ENCODE results near the gene FGF4. TPM values are rescaled to one million over a fixed set of nuclear protein-coding genes. Genes with fewer than 3 reads are reported as not detected.

The FGF4 gene
- polyA plus RNA-seq, 3 donors from 2014 or later: not detected

GRCh38 chr11:69744435-69744834 is 30.7 kb downstream of the FGF4 start:
- H3K27me3 Mint-ChIP-seq (ENCODE audit: low read depth in 3 of 3): peaks cover 1 to 4% (median 2%) of the 10 kb centered on the region in 3 donors
- no peak overlapping the region for H3K27ac Mint-ChIP-seq
- H3K9me3 Mint-ChIP-seq: no peaks in the 10 kb centered on the region
- no peak overlapping the region for H3K4me3 Mint-ChIP-seq
- no peaks in the 10 kb centered on the region for H3K36me3 Mint-ChIP-seq
- DNase-seq: no peak
- no peaks in the 10 kb centered on the region for H3K4me1 Mint-ChIP-seq

DNA sequence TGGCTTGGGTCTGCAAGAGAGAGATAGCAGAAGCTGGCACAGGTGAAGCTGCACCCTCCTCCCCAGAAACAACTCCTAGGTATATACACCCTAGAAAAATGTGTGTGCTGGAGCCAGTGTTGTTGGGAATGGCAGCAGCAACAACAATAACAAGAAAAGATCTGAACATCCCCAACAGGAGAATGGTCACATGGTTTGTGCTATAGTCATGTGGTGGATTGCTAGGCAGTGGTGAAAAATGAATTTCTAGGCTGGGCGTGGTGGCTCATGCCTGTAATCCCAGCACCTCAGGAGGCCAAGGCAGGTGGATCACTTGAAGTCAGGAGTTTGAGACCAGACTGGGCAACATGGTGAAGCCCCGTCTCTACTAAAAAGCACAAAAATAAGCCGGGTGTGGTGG is 40.3 kb downstream of the FGF4 start:
- no peak for DNase-seq
- no peak overlapping the region for H3K4me3 Mint-ChIP-seq
- no peak overlapping the region for H3K27ac Mint-ChIP-seq
- peaks cover 0 to 4% (median 0%) of the 10 kb centered on the region in 6 donors for H3K9me3 Mint-ChIP-seq
- no peaks in the 10 kb centered on the region for H3K36me3 Mint-ChIP-seq
- peaks cover 0 to 4% (median 0%) of the 10 kb centered on the region in 3 donors for H3K27me3 Mint-ChIP-seq (ENCODE audit: low read depth in 3 of 3)
- no peaks in the 10 kb centered on the region for H3K4me1 Mint-ChIP-seq

- H3K4me3 Mint-ChIP-seq: no peak overlapping the region
- H3K9me3 Mint-ChIP-seq: peaks cover 0 to 4% (median 0%) of the 10 kb centered on the region in 6 donors
- DNase-seq: no peak
- no peak overlapping the region for H3K27ac Mint-ChIP-seq
- no peaks in the 10 kb centered on the region for H3K36me3 Mint-ChIP-seq
- peaks cover 0 to 4% (median 0%) of the 10 kb centered on the region in 3 donors for H3K27me3 Mint-ChIP-seq (ENCODE audit: low read depth in 3 of 3)
- H3K4me1 Mint-ChIP-seq: no peaks in the 10 kb centered on the region
These were observed 40.8 kb downstream of the FGF4 start for GRCh38 chr11:69734367-69734766.

GRCh38 chr11:69732910-69733309 is 42.2 kb downstream of the FGF4 start:
- Mint-ChIP-seq H3K4me3 (no peak overlapping the region), H3K9me3 (peaks cover 0 to 4% (median 0%) of the 10 kb centered on the region in 6 donors), H3K27ac (no peak overlapping the region), H3K4me1 (no peaks in the 10 kb centered on the region), H3K36me3 (no peaks in the 10 kb centered on the region), H3K27me3 (ENCODE audit: low read depth in 3 of 3) (peaks cover 0 to 4% (median 3%) of the 10 kb centered on the region in 3 donors)
- no peak for DNase-seq

- H3K27ac Mint-ChIP-seq: no peak overlapping the region
- no peak for DNase-seq
- peaks cover 0 to 6% (median 5%) of the 10 kb centered on the region in 3 donors for H3K27me3 Mint-ChIP-seq (ENCODE audit: low read depth in 3 of 3)
- no peak overlapping the region for H3K4me3 Mint-ChIP-seq
- no peaks in the 10 kb centered on the region for H3K4me1 Mint-ChIP-seq
- peaks cover 0 to 4% (median 0%) of the 10 kb centered on the region in 6 donors for H3K9me3 Mint-ChIP-seq
- H3K36me3 Mint-ChIP-seq: no peaks in the 10 kb centered on the region
These were observed 44.0 kb downstream of the FGF4 start for GRCh38 chr11:69731110-69731509.

- H3K4me3 Mint-ChIP-seq: no peak overlapping the region
- no peak overlapping the region for H3K27ac Mint-ChIP-seq
- no peaks in the 10 kb centered on the region for H3K4me1 Mint-ChIP-seq
- no peak for DNase-seq
- no peaks in the 10 kb centered on the region for H3K36me3 Mint-ChIP-seq
- H3K9me3 Mint-ChIP-seq: peaks cover 0 to 4% (median 0%) of the 10 kb centered on the region in 6 donors
- H3K27me3 Mint-ChIP-seq (ENCODE audit: low read depth in 3 of 3): peaks cover 0 to 6% (median 5%) of the 10 kb centered on the region in 3 donors
These were observed 44.6 kb downstream of the FGF4 start for GRCh38 chr11:69730500-69730899.

- no peak for DNase-seq
These were observed 45.9 kb downstream of the FGF4 start for GRCh38 chr11:69729252-69729651.

GRCh38 chr11:69727266-69727665 is 47.9 kb downstream of the FGF4 start:
- Mint-ChIP-seq H3K9me3 (no peaks in the 10 kb centered on the region), H3K27me3 (ENCODE audit: low read depth in 3 of 3) (peaks cover 0 to 7% (median 4%) of the 10 kb centered on the region in 3 donors), H3K36me3 (no peaks in the 10 kb centered on the region), H3K4me3 (no peak overlapping the region), H3K4me1 (no peaks in the 10 kb centered on the region), H3K27ac (no peak overlapping the region)
- DNase-seq: no peak

More at GRCh38 chr11:69729252-69729651, 45.9 kb downstream of the FGF4 start:
- Mint-ChIP-seq H3K27ac (no peak overlapping the region), H3K4me3 (no peak overlapping the region), H3K9me3 (peaks cover 0 to 4% (median 0%) of the 10 kb centered on the region in 6 donors), H3K36me3 (no peaks in the 10 kb centered on the region), H3K4me1 (no peaks in the 10 kb centered on the region), H3K27me3 (ENCODE audit: low read depth in 3 of 3) (peaks cover 0 to 7% (median 6%) of the 10 kb centered on the region in 3 donors)

DNA sequence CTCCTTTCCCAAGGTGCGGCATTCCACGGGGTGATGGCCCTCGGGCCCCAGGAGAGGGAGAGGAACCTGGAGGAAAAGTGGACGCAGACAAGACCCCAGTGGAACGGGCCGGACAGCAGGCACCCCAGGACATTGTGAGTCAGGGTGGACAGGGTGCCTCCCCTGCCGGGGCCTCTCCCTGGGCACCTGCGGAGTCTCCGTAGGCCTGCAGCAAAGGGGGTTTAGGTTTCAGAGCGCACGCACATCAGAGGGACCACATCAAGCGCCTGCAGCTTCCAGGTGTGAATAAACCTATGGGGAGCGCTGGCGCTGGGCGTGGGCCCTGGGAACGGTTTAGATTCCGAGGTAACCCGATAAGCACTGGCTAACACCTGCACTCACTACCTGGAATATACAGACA is 48.7 kb downstream of the FGF4 start:
- Mint-ChIP-seq H3K4me1 (no peaks in the 10 kb centered on the region), H3K36me3 (no peaks in the 10 kb centered on the region), H3K9me3 (no peaks in the 10 kb centered on the region), H3K27ac (no peak overlapping the region), H3K4me3 (no peak overlapping the region), H3K27me3 (ENCODE audit: low read depth in 3 of 3) (peaks cover 0 to 7% (median 4%) of the 10 kb centered on the region in 3 donors)
- DNase-seq: no peak

GRCh38 chr11:69726019-69726418 is 49.1 kb downstream of the FGF4 start:
- Mint-ChIP-seq H3K4me1 (no peaks in the 10 kb centered on the region), H3K27ac (no peak overlapping the region), H3K36me3 (no peaks in the 10 kb centered on the region), H3K9me3 (no peaks in the 10 kb centered on the region), H3K4me3 (no peak overlapping the region), H3K27me3 (ENCODE audit: low read depth in 3 of 3) (peaks cover 0 to 8% (median 7%) of the 10 kb centered on the region in 3 donors)
- no peak for DNase-seq

GRCh38 chr11:69721745-69722144 is 53.4 kb downstream of the FGF4 start:
- Mint-ChIP-seq H3K4me3 (no peak overlapping the region), H3K27me3 (ENCODE audit: low read depth in 3 of 3) (peaks cover 0 to 6% (median 4%) of the 10 kb centered on the region in 3 donors), H3K27ac (no peak overlapping the region), H3K36me3 (no peaks in the 10 kb centered on the region), H3K4me1 (no peaks in the 10 kb centered on the region), H3K9me3 (no peaks in the 10 kb centered on the region)
- no peak for DNase-seq

- Mint-ChIP-seq H3K9me3 (no peaks in the 10 kb centered on the region), H3K27ac (no peak overlapping the region), H3K36me3 (no peaks in the 10 kb centered on the region), H3K4me3 (no peak overlapping the region), H3K4me1 (no peaks in the 10 kb centered on the region), H3K27me3 (ENCODE audit: low read depth in 3 of 3) (peaks cover 0 to 4% (median 4%) of the 10 kb centered on the region in 3 donors)
- no peak for DNase-seq
These were observed 54.0 kb downstream of the FGF4 start for GRCh38 chr11:69721106-69721505.

Other genes with a start within 250 kb of the FGF4 start
- gene CCND1, start 134.2 kb downstream of the FGF4 start, polyA plus RNA-seq: 1 to 10 TPM in 1 of 3 donors, under 1 TPM in 1, not detected in 1; 0.85 to 1.3 TPM
- 10 to 100 TPM in 2 of 3 donors, 1 to 10 TPM in 1; 7.2 to 13.1 (median 12.3) TPM for gene LTO1, start 100.0 kb downstream of the FGF4 start, polyA plus RNA-seq
- gene FGF19, start 71.3 kb downstream of the FGF4 start, polyA plus RNA-seq: not detected
- not detected for gene FGF3, start 44.1 kb upstream of the FGF4 start, polyA plus RNA-seq